Fibroblast of skin of abdomen (primary cell): ENCODE results near the gene TTC28.
"Not testable (repeated sequence)": the region's sequence is repeated elsewhere in the genome, so short reads cannot be mapped to it uniquely, and the experiment has no call there.

Source experiments
- DNase-seq: peaks from one replicate; pipeline ENCODE4 v3.0.0-alpha.2; 2013

Gene TTC28

GRCh38 chr22:28222976-28223745 lies 456.5 kb downstream of the TTC28 start:
- DNase-seq = peak; percentile 66

GRCh38 chr22:28222571-28222970 lies 457.1 kb downstream of the TTC28 start:
- DNase-seq = no peak

- DNase-seq = no peak
These were observed 457.6 kb downstream of the TTC28 start for GRCh38 chr22:28222052-28222451.

- no peak for DNase-seq
These were observed 458.8 kb downstream of the TTC28 start for GRCh38 chr22:28220626-28221363.

GRCh38 chr22:28217277-28217676 lies 462.4 kb downstream of the TTC28 start:
- no peak for DNase-seq

- DNase-seq = not testable (repeated sequence)
These were observed 464.9 kb downstream of the TTC28 start for GRCh38 chr22:28214750-28215149.

GRCh38 chr22:28209457-28209856 lies 470.2 kb downstream of the TTC28 start:
- not testable (repeated sequence) for DNase-seq

- DNase-seq = no peak
These were observed 470.9 kb downstream of the TTC28 start for GRCh38 chr22:28208787-28209186.

- DNase-seq = no peak
These were observed 471.6 kb downstream of the TTC28 start for GRCh38 chr22:28208036-28208435.

- DNase-seq = no peak
These were observed 472.2 kb downstream of the TTC28 start for GRCh38 chr22:28207281-28208030.

GRCh38 chr22:28205926-28206325 lies 473.7 kb downstream of the TTC28 start:
- no peak for DNase-seq

- DNase-seq = no peak
These were observed 475.3 kb downstream of the TTC28 start for GRCh38 chr22:28204382-28204781.

GRCh38 chr22:28203286-28203685 lies 476.4 kb downstream of the TTC28 start:
- no peak for DNase-seq

GRCh38 chr22:28198692-28199091 lies 480.9 kb downstream of the TTC28 start:
- no peak for DNase-seq

GRCh38 chr22:28191571-28191970 lies 488.1 kb downstream of the TTC28 start:
- DNase-seq = not testable (repeated sequence)

GRCh38 chr22:28188178-28188879 lies 491.3 kb downstream of the TTC28 start:
- no peak for DNase-seq

GRCh38 chr22:28187612-28188011 lies 492.0 kb downstream of the TTC28 start:
- DNase-seq = no peak

GRCh38 chr22:28186641-28187040 lies 493.0 kb downstream of the TTC28 start:
- no peak for DNase-seq

GRCh38 chr22:28185130-28185529 lies 494.5 kb downstream of the TTC28 start:
- DNase-seq = no peak

GRCh38 chr22:28183078-28183860 lies 496.4 kb downstream of the TTC28 start:
- DNase-seq = no peak

- peak; percentile 79 for DNase-seq
These were observed 498.6 kb downstream of the TTC28 start for GRCh38 chr22:28180804-28181731.
